Pancreas (tissue), 10 donors: Measurements from ENCODE around the gene RHOB. TPM values are rescaled to one million over a fixed set of nuclear protein-coding genes. Genes with fewer than 3 reads are reported as not detected.

ENCODE experiments used
- ATAC-seq, 4 donors: fragments of 200-7000 bp; cut with Tn5 transposase; one replicate each; pipeline versions ENCODE4 v1.8.0 to v1.9.1; 2020; ENCODE audit warnings: mild to moderate bottlenecking in 4 of 4, moderate library complexity in 4 of 4
- DNase-seq, 6 donors: peaks; one replicate each; pipeline ENCODE4 v3.0.0-alpha.2; 2020
- FAIRE-seq: peaks from 2 replicates; lab custom pipeline; 2012; peaks lifted over from hg19 to GRCh38; lab: Jason Lieb, UNC
- H3K27ac ChIP-seq, 4 donors: fragments of 200-600 bp; sonication (generic); 1 replicate in 3 of 4; 2 replicates in 1 of 4; pipeline versions ENCODE4 v1.5.0 to v1.8.0; 2020
- H3K27me3 ChIP-seq, 4 donors: fragments of 200-600 bp; one replicate each; pipeline ENCODE4 v1.8.0; 2021
- H3K36me3 ChIP-seq, 3 donors: fragments of 200-600 bp; sonication (generic) in 1 of 3; one replicate each; pipeline versions ENCODE4 v1.5.0 to v1.8.0; 2020 to 2021
- H3K4me1 ChIP-seq, 3 donors: fragments of 200-600 bp; one replicate each; pipeline ENCODE4 v1.8.0; 2021
- H3K4me3 ChIP-seq, 4 donors: fragments of 200-600 bp; sonication (generic) in 2 of 4; one replicate each; pipeline versions ENCODE4 v1.5.0 to v1.8.0; 2020 to 2021
- H3K9me3 ChIP-seq, 4 donors: fragments of 200-600 bp; one replicate each; pipeline ENCODE4 v1.8.0; 2021
- WGBS, 2 donors: extraction: QIAGEN DNeasy Blood & Tissue Kit; methylation state at CpG; one replicate each; pipeline ENCODE4 v1.1.7; 2013; 5-methylcytosine and 5-hydroxymethylcytosine counted together
- intact Hi-C, 3 donors: fragments of 100-400 bp; cut with DNase I; formaldehyde crosslinking; loops; one replicate each; pipeline versions ENCODE4 v1.11.1 to v1.14.2; 2022
- polyA plus RNA-seq, 2 donors: library from polyadenylated mRNA; stranded (reverse); fragments of 200-250 nt; gene quantifications; one replicate each; pipeline ENCODE4 v1.2.3, GENCODE V29; 2013
- total RNA-seq, 6 donors: library from RNA; stranded (reverse); fragmentation: NEBNext Ultra II Directional in 4 of 6; extraction: Animal tissue kit (Norgen Biotek cat#: 25700) in 4 of 6; gene quantifications; one replicate each; pipeline versions ENCODE4 v1.2.1 to v1.2.4, GENCODE V29; 2021 to 2023
- TF ChIP-seq, protein P1 (sequence below), 4 donors: fragments of 200-600 bp; sonication (generic) in 3 of 4; IDR thresholded peaks; one replicate each; pipeline versions ENCODE4 v1.5.0 to v1.8.0; 2021; ENCODE audit warnings: antibody characterized with exemption in 4 of 4
- donor health status: healthy with polysubstance abuse.
- donor health status: DM: no; HTN: no; CAD: no; lungs with moderate emphysema.
- donor health status: DM: no; HTN: no; CAD: no.
- donor health status: control.
- donor health status: control.
- donor health status: Bipolar disorder and iron deficiency.
- donor health status: DM: yes; HTN: yes; CAD: no.
- donor health status: DM: no; HTN: no; CAD: no.
- donor health status: DM: no; HTN: no; CAD: no.
- donor health status: DM: yes; HTN: yes; CAD: no.

Gene RHOB
- total and polyA plus RNA-seq, 8 donors: 27.5 to 98.5 (median 56.5) TPM

DNA sequence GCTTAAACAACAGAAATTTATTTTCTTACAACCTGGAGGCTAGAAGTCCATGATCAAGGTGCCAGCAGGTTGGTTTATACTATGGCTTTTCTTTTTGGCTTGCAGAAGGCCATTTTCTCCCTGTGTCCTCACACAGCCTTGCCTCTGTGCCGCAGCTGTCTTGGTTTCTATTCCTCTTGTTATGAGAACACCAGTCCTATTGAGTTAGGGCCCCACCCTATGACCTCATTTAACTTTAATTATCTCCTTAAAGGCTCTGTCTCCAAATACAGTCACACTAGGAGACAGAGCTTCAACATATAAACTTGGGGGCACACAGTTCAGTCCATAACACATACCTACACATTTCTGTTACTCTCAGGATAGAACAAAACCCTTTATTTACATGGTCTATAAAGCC, 17.3 kb upstream of the RHOB start:
- Histone ChIP-seq H3K4me3 (no peak overlapping the region), H3K4me1 (peaks cover 5 to 13% (median 8%) of the 10 kb centered on the region in 3 donors), H3K27ac (peak overlapping the region in 2 of 4 donors; percentile 4 to 26), H3K36me3 (no peaks in the 10 kb centered on the region), H3K9me3 (no peaks in the 10 kb centered on the region), H3K27me3 (no peaks in the 10 kb centered on the region)
- TF ChIP-seq, protein P1, sequence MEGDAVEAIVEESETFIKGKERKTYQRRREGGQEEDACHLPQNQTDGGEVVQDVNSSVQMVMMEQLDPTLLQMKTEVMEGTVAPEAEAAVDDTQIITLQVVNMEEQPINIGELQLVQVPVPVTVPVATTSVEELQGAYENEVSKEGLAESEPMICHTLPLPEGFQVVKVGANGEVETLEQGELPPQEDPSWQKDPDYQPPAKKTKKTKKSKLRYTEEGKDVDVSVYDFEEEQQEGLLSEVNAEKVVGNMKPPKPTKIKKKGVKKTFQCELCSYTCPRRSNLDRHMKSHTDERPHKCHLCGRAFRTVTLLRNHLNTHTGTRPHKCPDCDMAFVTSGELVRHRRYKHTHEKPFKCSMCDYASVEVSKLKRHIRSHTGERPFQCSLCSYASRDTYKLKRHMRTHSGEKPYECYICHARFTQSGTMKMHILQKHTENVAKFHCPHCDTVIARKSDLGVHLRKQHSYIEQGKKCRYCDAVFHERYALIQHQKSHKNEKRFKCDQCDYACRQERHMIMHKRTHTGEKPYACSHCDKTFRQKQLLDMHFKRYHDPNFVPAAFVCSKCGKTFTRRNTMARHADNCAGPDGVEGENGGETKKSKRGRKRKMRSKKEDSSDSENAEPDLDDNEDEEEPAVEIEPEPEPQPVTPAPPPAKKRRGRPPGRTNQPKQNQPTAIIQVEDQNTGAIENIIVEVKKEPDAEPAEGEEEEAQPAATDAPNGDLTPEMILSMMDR (IDR thresholded peaks at IDR 0.05): no peak
- intact Hi-C loops: no loop called here
- DNase-seq (peak in 2 of 6 donors; percentile 7 to 19), ATAC-seq (peak; percentile 55 to 70 (median 64)), FAIRE-seq (no peak)
- 19 to 45% methylated on average over 1 of the region's 1 CpG for WGBS, 2 donors

DNA sequence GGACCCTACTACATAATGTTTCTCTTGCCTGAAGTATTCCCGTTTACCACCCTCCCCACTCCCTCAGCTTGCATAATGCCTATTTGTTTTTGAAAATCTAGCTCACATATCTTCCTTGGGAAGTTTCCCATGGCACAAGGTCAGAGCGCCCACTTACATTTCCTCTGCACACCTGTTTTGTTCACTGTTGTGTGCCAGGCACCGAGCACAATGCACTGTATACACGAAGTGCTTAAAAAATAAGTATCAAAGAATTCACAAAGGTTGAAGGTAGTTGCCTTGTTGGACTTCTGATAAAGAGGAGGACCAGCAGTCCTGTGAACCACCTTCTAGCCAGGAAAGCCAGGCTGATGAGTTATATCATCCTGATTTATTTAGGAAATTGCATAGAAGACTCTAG, 16.8 kb upstream of the RHOB start:
- H3K4me3 ChIP-seq: no peak overlapping the region
- intact Hi-C loops: no loop called here
- DNase-seq (peak in 2 of 6 donors; percentile 15 to 19), ATAC-seq (peak; percentile 58 to 81 (median 69)), FAIRE-seq (no peak)
- WGBS, 2 donors: 19 to 21% methylated on average over 4 of the region's 4 CpGs
- H3K36me3 ChIP-seq: no peaks in the 10 kb centered on the region
- no peaks in the 10 kb centered on the region for H3K27me3 ChIP-seq
- TF ChIP-seq, protein P1 (IDR thresholded peaks at IDR 0.05): no peak
- H3K4me1 ChIP-seq: peaks cover 5 to 13% (median 8%) of the 10 kb centered on the region in 3 donors
- no peaks in the 10 kb centered on the region for H3K9me3 ChIP-seq
- H3K27ac ChIP-seq: peak overlapping the region in 2 of 4 donors; percentile 4 to 26

DNA sequence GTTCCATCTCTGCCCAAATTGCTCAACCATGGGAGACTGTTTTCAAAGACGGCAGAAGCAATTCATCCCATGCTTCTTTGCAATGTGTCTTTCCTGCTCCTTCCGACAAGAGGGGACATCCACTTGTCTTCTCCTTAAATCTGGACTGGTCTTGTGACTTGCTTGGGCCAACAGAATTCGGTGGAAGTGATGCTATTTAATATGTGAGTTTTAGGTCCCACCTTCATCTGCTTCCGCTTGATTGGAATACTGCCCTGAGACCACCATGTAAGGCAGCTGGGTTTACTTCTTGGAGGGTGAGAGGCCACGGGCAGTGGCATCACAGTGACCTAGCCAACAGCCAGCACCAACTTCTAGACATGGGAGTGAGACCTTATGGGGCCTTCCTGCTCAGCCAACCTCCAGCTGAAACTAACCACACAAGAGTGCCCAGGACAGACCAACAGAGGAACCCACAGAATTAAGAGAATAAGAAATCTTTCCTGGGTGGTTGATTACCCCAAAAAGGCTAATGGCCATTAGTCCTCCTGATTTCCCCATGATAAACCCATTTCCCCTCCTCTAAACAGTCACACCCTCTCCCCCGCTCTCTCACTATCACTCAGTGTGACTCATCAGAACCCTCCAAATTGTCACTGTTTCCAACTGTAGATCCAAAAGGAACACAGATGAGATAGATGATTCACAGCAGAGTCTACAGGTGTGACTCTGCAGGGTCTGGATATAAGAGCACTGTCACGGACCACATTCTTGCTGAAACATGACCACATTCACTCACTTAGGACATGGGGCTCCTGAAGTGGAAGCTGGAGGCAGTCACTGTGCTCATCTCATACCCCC, 16.2 kb upstream of the RHOB start:
- no peaks in the 10 kb centered on the region for H3K36me3 ChIP-seq
- ATAC-seq (no peak), FAIRE-seq (no peak), DNase-seq (peak in 1 of 6 donors; percentile 7)
- no peak overlapping the region for H3K4me3 ChIP-seq
- no peak overlapping the region for H3K27ac ChIP-seq
- H3K9me3 ChIP-seq: no peaks in the 10 kb centered on the region
- no peaks in the 10 kb centered on the region for H3K27me3 ChIP-seq
- intact Hi-C loops: no loop called here
- whole genome bisulfite sequencing, 2 donors: 93 to 94% methylated on average over 7 of the region's 7 CpGs
- H3K4me1 ChIP-seq: peaks cover 5 to 13% (median 8%) of the 10 kb centered on the region in 3 donors
- TF ChIP-seq, protein P1 (IDR thresholded peaks at IDR 0.05): no peak

DNA sequence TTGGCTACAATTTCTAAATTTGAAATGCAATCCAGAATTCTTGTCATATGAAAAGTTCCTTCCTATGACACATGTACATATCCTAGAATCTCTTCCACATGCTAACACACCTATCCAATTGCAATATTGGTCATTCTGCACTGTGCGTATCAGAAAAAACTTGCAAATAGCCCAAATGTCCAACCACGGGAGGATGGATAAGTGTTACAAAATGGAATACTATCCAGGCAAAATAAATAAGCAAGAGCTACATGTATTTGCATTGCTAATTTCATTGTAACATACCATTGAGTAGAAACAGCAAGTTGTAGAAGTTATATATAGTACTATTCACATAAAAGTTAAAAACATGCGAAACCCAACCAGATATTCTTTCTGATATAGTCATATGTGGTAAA, 15.6 kb upstream of the RHOB start:
- no peaks in the 10 kb centered on the region for H3K27me3 ChIP-seq
- ATAC-seq (no peak), DNase-seq (no peak), FAIRE-seq (no peak)
- no peaks in the 10 kb centered on the region for H3K36me3 ChIP-seq
- H3K27ac ChIP-seq: no peak overlapping the region
- TF ChIP-seq, protein P1 (IDR thresholded peaks at IDR 0.05): no peak
- peaks cover 5 to 13% (median 8%) of the 10 kb centered on the region in 3 donors for H3K4me1 ChIP-seq
- no peaks in the 10 kb centered on the region for H3K9me3 ChIP-seq
- no peak overlapping the region for H3K4me3 ChIP-seq
- intact Hi-C loops: no loop called here
- 92 to 95% methylated on average over 3 of the region's 3 CpGs for WGBS, 2 donors

DNA sequence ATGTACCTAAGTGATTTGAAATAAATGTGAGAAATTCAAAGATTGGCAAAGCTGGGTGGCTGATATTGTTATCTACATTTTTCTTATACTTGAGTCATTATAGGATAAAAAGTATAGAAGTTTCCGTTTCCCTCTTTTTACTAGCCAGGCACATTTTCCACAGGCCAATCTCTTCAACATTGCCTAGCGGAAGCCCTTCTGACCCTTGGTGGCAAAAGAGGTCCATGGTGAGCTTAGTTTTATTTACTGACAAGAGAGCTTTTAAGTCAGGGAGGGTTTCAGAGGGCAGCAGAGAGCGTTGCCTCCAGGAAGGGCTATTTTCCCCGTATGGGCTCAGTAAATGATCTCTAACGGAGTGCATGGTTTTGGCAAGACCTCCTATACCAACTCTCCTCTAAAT, 15.1 kb upstream of the RHOB start:
- Histone ChIP-seq H3K36me3 (no peaks in the 10 kb centered on the region), H3K4me1 (peaks cover 5 to 13% (median 8%) of the 10 kb centered on the region in 3 donors), H3K27ac (no peak overlapping the region), H3K4me3 (no peak overlapping the region), H3K27me3 (no peaks in the 10 kb centered on the region), H3K9me3 (no peaks in the 10 kb centered on the region)
- intact Hi-C loops: no loop called here
- FAIRE-seq (no peak), DNase-seq (no peak), ATAC-seq (no peak)
- WGBS, 2 donors: 67 to 80% methylated on average over 5 of the region's 5 CpGs
- TF ChIP-seq, protein P1 (IDR thresholded peaks at IDR 0.05): no peak
